GM12875 (cell line): ENCODE data around the gene MTARC2.
"Not testable (repeated sequence)": the region's sequence is repeated elsewhere in the genome, so short reads cannot be mapped to it uniquely, and the experiment has no call there.

Experiments used
- H3K4me3 ChIP-seq: one replicate; pipeline ENCODE4 v1.5.1; 2011; ENCODE audit warnings: low read depth, low read length, control low read depth
- TF ChIP-seq, protein P1 (sequence below): IDR thresholded peaks from 2 replicates; pipeline ENCODE4 v1.5.1; 2011; ENCODE audit warnings: low read depth, mild to moderate bottlenecking, control low read depth, inconsistent platforms, low read length, moderate library complexity, borderline replicate concordance; ENCODE audit not compliant: insufficient read depth

The MTARC2 gene

DNA sequence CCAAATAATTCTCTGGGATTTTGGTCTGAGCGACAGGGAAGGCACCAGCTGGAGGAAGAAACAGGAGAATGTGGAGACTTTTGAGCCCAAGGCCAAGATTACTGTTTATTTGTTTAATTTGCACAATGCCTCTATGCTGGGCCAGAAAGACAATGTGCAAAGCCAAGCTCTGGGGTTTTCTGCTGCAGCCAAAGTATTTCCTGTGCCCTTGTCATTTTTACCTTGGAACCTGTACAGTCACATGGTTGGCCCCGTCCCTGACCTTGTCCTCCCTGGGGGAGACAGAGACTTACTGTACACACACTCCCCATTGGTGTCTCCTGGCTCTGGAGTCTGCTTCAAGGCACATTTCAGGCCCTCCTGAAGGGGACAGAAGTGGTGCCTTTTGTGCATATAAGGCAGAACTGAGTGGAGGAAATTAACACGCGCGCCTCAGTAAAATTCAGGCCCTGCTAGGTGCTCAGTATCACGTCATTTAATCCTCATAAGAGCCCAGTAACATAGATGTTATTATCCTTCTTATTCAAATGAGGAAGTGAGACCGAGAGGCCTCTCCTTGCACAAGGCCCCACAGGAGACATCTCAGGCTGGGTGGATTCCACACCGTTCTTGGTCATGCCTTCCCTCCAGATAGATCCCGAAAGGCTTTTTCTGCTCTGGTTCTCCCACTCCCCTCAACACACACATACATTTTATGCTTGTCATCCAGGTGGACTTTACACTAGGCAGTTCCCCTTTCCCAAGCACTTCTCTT lies 36.9 kb upstream of the MTARC2 start:
- TF ChIP-seq, protein P1, sequence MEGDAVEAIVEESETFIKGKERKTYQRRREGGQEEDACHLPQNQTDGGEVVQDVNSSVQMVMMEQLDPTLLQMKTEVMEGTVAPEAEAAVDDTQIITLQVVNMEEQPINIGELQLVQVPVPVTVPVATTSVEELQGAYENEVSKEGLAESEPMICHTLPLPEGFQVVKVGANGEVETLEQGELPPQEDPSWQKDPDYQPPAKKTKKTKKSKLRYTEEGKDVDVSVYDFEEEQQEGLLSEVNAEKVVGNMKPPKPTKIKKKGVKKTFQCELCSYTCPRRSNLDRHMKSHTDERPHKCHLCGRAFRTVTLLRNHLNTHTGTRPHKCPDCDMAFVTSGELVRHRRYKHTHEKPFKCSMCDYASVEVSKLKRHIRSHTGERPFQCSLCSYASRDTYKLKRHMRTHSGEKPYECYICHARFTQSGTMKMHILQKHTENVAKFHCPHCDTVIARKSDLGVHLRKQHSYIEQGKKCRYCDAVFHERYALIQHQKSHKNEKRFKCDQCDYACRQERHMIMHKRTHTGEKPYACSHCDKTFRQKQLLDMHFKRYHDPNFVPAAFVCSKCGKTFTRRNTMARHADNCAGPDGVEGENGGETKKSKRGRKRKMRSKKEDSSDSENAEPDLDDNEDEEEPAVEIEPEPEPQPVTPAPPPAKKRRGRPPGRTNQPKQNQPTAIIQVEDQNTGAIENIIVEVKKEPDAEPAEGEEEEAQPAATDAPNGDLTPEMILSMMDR = no peak
- H3K4me3 ChIP-seq = no peak overlapping the region

DNA sequence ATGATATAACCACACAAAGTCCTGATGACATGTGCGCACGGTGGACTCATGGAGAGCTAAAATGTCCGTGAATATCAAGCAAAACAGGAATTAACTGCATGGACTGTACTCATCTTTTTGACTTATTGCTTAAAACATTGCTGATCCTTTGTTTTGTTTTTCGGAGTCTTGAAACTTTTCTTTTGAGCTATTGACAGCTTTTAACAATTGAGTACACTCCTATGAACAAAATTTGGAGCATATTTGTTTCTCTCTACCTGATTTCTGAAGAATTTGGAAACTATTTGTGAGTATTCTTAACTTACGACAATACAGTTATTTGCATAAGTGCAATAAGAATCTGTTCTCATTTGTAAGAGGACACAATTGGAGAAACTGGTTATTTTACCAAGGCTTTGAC lies 32.1 kb upstream of the MTARC2 start:
- H3K4me3 ChIP-seq = not testable (repeated sequence)

DNA sequence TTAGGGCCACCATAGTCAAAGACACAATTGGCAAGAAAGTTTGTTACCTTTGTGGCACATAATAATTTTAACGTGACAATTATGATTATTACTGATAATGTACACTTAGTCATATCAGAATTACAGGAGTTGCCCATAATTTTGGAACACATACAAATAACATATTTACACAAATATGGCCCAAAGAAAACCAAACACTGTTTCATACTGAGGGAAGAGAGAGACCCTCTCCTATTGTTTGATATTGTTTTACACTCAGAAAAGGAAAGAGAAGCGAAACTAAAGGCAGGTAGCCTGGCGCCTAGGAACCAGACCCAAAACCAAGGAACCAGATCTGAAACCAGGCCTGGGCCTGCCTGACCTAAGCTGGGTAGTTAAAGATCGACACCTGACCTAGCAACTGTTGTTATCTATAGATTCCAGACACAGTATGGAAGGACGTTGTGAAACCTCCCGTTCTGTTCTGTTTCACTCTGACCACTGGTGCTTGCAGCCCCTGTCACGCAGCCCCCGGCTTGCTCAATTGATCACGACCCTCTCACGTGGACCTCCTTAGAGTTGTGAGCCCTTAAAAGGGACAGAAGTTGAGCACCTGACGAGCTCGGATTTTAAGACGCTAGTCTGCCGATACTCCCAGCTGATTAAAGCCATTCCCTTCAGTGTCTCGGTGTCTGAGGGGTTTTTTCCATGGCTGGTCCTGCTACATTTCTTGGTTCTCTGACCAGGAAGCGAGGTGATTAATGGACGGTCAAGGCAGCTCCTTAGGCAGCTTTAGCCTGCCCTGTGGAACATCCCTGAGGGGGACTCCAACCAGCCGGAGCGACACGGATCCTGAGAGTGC lies 30.1 kb upstream of the MTARC2 start:
- no peak overlapping the region for H3K4me3 ChIP-seq

DNA sequence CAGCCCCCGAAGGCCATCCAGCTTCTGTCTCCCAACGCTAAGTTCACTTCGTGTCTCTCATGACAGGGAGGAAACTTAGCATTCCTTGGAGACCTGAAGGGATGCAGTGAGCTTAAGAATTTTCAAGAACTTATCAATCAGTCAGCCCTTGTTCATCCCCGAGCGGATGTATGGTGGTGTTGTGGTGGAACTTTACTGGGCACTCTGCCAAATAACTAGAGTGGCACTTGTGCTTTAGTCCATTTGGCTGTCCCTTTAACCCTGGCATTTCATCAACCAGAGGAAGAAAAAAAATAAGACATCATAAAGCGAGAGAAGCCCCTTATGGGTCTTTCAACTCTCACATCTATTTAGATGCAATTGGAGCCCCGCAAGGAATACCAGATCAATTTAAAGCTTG lies 26.9 kb upstream of the MTARC2 start:
- H3K4me3 ChIP-seq = not testable (repeated sequence)

More for the DNA sequence above, 30.1 kb upstream of the MTARC2 start:
- TF ChIP-seq, protein P1 = no peak

DNA sequence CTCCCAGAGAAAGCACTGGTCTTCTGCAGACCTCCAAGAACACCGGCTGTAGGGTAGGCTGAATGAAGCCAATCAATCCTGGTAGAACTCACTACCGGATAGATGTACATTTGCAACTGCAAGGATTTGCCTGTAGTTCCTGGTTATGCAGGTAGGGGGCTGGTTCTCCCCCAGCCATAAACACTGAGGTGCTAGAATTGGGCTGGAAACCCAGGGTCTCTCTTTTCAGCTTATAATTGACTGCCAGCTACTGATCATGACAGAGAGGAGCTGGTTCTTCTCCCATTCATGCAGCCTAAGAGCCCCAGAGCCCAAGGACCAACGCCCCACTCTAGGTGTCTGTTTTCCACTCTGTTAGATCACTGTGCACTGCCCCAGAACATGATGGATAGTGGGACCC lies 21.5 kb upstream of the MTARC2 start:
- TF ChIP-seq, protein P1 = peak; percentile 58

DNA sequence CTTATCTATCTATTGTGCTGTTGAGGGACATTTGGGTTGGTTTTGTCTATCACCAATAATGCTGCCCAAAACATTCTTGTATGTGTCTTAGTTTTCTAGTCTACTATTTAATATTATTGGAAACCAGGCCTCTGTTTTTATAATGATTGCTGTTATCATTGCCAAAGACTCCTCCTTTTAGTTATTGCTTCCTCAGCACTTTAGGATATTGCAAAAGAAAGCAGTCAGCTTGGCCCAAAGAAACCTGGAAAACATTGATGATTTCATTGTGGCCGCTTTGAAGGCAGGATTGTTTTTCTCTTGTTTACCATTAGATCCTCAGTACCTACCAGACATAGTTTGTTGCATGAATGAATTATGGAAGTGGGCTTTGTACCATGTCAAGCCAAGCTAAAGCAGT lies 20.6 kb upstream of the MTARC2 start:
- H3K4me3 ChIP-seq = no peak overlapping the region
- TF ChIP-seq, protein P1 = no peak

More for the DNA sequence above, 21.5 kb upstream of the MTARC2 start:
- no peak overlapping the region for H3K4me3 ChIP-seq

DNA sequence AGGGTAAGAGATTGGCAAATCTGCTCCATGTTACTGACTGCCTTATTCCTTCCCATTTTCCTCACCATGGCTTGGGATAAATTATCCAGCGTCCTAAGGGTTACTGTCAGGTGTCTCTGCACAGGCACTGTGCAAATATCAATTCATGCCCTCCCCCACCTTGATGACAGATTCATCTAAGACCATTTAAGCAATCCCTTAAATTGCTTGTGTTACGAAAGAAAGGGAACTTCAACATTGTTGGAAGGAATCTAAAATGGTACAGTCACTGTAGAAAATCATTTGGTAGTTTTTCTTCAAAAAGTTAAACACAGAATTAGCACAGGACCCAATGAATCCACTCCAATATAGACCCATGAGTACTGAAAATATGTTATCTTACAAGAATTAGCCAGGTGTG lies 17.6 kb upstream of the MTARC2 start:
- H3K4me3 ChIP-seq = no peak overlapping the region
- TF ChIP-seq, protein P1 = no peak

DNA sequence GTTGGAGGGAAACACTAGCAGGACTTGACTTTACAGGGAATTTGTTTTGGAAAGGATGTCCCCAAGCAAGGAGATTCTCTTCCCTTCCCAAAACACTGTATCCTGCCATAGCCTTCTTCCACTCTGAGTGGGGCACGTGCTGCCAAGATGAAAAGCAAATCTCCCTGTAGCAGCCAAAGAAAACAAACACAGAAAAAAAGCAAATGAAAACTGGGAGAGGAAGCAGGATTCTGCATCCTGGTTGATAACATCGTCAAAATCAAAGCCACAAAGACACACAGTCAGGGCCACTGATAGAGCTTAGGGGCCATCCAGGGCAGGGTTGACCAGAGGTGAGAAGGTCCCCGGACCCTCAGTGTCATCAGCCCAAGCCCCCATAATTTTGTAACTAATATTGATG lies 16.0 kb upstream of the MTARC2 start:
- TF ChIP-seq, protein P1 = no peak
- no peak overlapping the region for H3K4me3 ChIP-seq
